H1 (cell line): ENCODE measurements around the gene PAN2. TPM values are rescaled to one million over a fixed set of nuclear protein-coding genes. Genes with fewer than 3 reads are reported as not detected.

Source experiments
- CTCF ChIA-PET: fragments of 300-600 bp; sonication (Branson Sonifier 250); formaldehyde crosslinking; loops from one replicate; lab custom pipeline; 2021; ENCODE audit not compliant: partially characterized antibody; lab: Charles Lee
- POLR2A ChIA-PET: fragments of 300-600 bp; sonication (Branson Sonifier 250); formaldehyde crosslinking; loops from one replicate; lab custom pipeline; 2021; ENCODE audit warnings: inconsistent platforms; ENCODE audit not compliant: partially characterized antibody; lab: Charles Lee
- DNase-seq, 2 experiments: peaks; one replicate each; pipeline versions ENCODE4 v3.0.0 to v3.0.0-alpha.2; 2010 to 2022; ENCODE audit warnings: low spot score in 2 of 2, low read depth in 1 of 2, mixed read lengths in 1 of 2
- FAIRE-seq: peaks from 2 replicates; lab custom pipeline; 2011; peaks lifted over from hg19 to GRCh38; lab: Jason Lieb, UNC
- H2AFZ ChIP-seq: 2 replicates; pipeline ENCODE4 v1.8.1; 2012; ENCODE audit warnings: low read length, inconsistent platforms
- H2AK5ac ChIP-seq: 2 replicates; pipeline ENCODE4 v1.6.1; 2013; ENCODE audit warnings: low read depth, low read length
- H2BK120ac ChIP-seq: replicated peaks from 2 replicates; pipeline ENCODE3; 2013; ENCODE audit warnings: low read depth, low read length, inconsistent platforms
- H2BK12ac ChIP-seq: 2 replicates; pipeline ENCODE4 v1.6.1; 2013; ENCODE audit warnings: low read depth, low read length
- H2BK15ac ChIP-seq: 2 replicates; pipeline ENCODE4 v1.6.1; 2013; ENCODE audit warnings: low read length
- H2BK20ac ChIP-seq: 2 replicates; pipeline ENCODE4 v1.6.1; 2013; ENCODE audit warnings: low read length
- H2BK5ac ChIP-seq: 2 replicates; pipeline ENCODE4 v1.6.1; 2013; ENCODE audit warnings: low read depth, low read length
- H3K14ac ChIP-seq: 2 replicates; pipeline ENCODE4 v1.6.1; 2013; ENCODE audit warnings: inconsistent platforms; ENCODE audit not compliant: insufficient read length
- H3K18ac ChIP-seq: 2 replicates; pipeline ENCODE4 v1.6.1; 2013; ENCODE audit warnings: low read length; ENCODE audit errors: extremely low read depth
- H3K23ac ChIP-seq: 2 replicates; pipeline ENCODE4 v1.6.1; 2013; ENCODE audit warnings: inconsistent platforms; ENCODE audit not compliant: insufficient read length
- H3K23me2 ChIP-seq: 2 replicates; pipeline ENCODE4 v1.6.1; 2013; ENCODE audit warnings: low read depth, low read length
- H3K27ac ChIP-seq: 2 replicates; pipeline ENCODE4 v1.6.1; 2011; ENCODE audit warnings: low read depth, low read length, inconsistent platforms
- H3K27me3 ChIP-seq, 4 experiments: replicated peaks in 1 of 4; 1 replicate in 1 of 4; 2 replicates in 3 of 4; pipeline versions ENCODE4 v1.6.1 to v1.8.1; 2011 to 2013; ENCODE audit warnings: low read length in 3 of 4, mild to moderate bottlenecking in 3 of 4, inconsistent platforms in 2 of 4, mixed read lengths in 2 of 4, moderate library complexity in 1 of 4; ENCODE audit not compliant: control insufficient read depth in 3 of 4, insufficient read depth in 3 of 4; ENCODE audit errors: extremely low read depth in 1 of 4
- H3K36me3 ChIP-seq, 4 experiments: 2 replicates each; pipeline versions ENCODE4 v1.6.1 to v1.8.1; 2011 to 2013; ENCODE audit warnings: mild to moderate bottlenecking in 4 of 4, low read length in 3 of 4, moderate library complexity in 2 of 4, control low read depth in 1 of 4, inconsistent platforms in 1 of 4; ENCODE audit not compliant: insufficient read depth in 4 of 4, control insufficient read depth in 2 of 4
- H3K4ac ChIP-seq: replicated peaks from 2 replicates; pipeline ENCODE3; 2013; ENCODE audit warnings: low read length, low read depth, mixed read lengths, inconsistent platforms; ENCODE audit not compliant: insufficient read length
- H3K4me1 ChIP-seq, 4 experiments: replicated peaks in 1 of 4; 1 replicate in 1 of 4; 2 replicates in 3 of 4; pipeline versions ENCODE4 v1.6.1 to v1.8.1; 2011 to 2013; ENCODE audit warnings: low read length in 3 of 4, inconsistent platforms in 2 of 4, mixed read lengths in 1 of 4; ENCODE audit not compliant: insufficient read depth in 4 of 4, control insufficient read depth in 3 of 4
- H3K4me2 ChIP-seq, 2 experiments: 2 replicates each; pipeline versions ENCODE4 v1.6.1 to v1.8.1; 2011 to 2013; ENCODE audit warnings: low read depth in 2 of 2, low read length in 2 of 2, control low read depth in 1 of 2, inconsistent platforms in 1 of 2, mild to moderate bottlenecking in 1 of 2; ENCODE audit not compliant: insufficient read depth in 1 of 2
- H3K4me3 ChIP-seq, 4 experiments: fragments of 200-600, 300-600 bp in 1 of 4; sonication (generic), shearing (Covaris generic), sonication (Bioruptor Twin) in 1 of 4; 2 replicates each; pipeline versions ENCODE4 v1.5.1 to v1.8.1; 2011 to 2016; ENCODE audit warnings: low read length in 4 of 4, low read depth in 3 of 4, control low read depth in 2 of 4, inconsistent platforms in 2 of 4, mild to moderate bottlenecking in 2 of 4, mixed read lengths in 1 of 4, moderate library complexity in 1 of 4; ENCODE audit not compliant: insufficient read depth in 2 of 4; ENCODE audit errors: extremely low read depth in 1 of 4
- H3K56ac ChIP-seq: replicated peaks from 2 replicates; pipeline ENCODE3; 2013; ENCODE audit warnings: low read depth, mild to moderate bottlenecking, mixed read lengths, low read length, inconsistent platforms; ENCODE audit not compliant: insufficient read length
- H3K79me1 ChIP-seq: 2 replicates; pipeline ENCODE4 v1.6.1; 2013; ENCODE audit warnings: low read depth, low read length, control low read depth
- H3K79me2 ChIP-seq, 2 experiments: 2 replicates each; pipeline versions ENCODE4 v1.6.1 to v1.8.1; 2012 to 2013; ENCODE audit warnings: low read length in 2 of 2, mild to moderate bottlenecking in 2 of 2, inconsistent platforms in 1 of 2; ENCODE audit not compliant: insufficient read depth in 2 of 2, control insufficient read depth in 1 of 2
- H3K9ac ChIP-seq, 4 experiments: replicated peaks in 1 of 4; 1 replicate in 1 of 4; 2 replicates in 3 of 4; pipeline versions ENCODE4 v1.6.1 to v1.8.1; 2011 to 2013; ENCODE audit warnings: low read depth in 3 of 4, low read length in 3 of 4, control low read depth in 2 of 4, mild to moderate bottlenecking in 2 of 4, moderate library complexity in 2 of 4, inconsistent platforms in 1 of 4; ENCODE audit errors: extremely low read depth in 1 of 4
- H3K9me3 ChIP-seq, 2 experiments: 2 replicates each; pipeline versions ENCODE4 v1.6.1 to v1.8.1; 2012 to 2013; ENCODE audit warnings: mild to moderate bottlenecking in 2 of 2, moderate library complexity in 2 of 2, control low read depth in 1 of 2, inconsistent platforms in 1 of 2, low read depth in 1 of 2, low read length in 1 of 2, mixed read lengths in 1 of 2; ENCODE audit not compliant: insufficient read depth in 2 of 2
- H4K20me1 ChIP-seq, 2 experiments: replicated peaks in 1 of 2; 2 replicates each; pipeline versions ENCODE3 to v1.8.1; 2011 to 2013; ENCODE audit warnings: inconsistent platforms in 2 of 2, low read length in 2 of 2, mild to moderate bottlenecking in 1 of 2; ENCODE audit not compliant: insufficient read depth in 2 of 2, control insufficient read depth in 1 of 2
- H4K5ac ChIP-seq: 2 replicates; pipeline ENCODE4 v1.6.1; 2013; ENCODE audit warnings: low read length, low read depth, mixed read lengths, inconsistent platforms; ENCODE audit not compliant: insufficient read length
- H4K8ac ChIP-seq: 2 replicates; pipeline ENCODE4 v1.8.0; 2013; ENCODE audit warnings: mild to moderate bottlenecking, moderate library complexity, low read length, inconsistent platforms; ENCODE audit not compliant: insufficient read depth; ENCODE audit errors: extremely low read depth
- H4K91ac ChIP-seq: replicated peaks from 2 replicates; pipeline ENCODE3; 2013; ENCODE audit warnings: low read length, mixed read lengths, inconsistent platforms; ENCODE audit not compliant: insufficient read length
- CTBP2 ChIP-seq: IDR thresholded peaks from 2 replicates; pipeline ENCODE4 v1.7.0; 2011; ENCODE audit warnings: borderline replicate concordance, mild to moderate bottlenecking, moderate library complexity, mixed read lengths, low read length; ENCODE audit not compliant: insufficient read depth, insufficient read length
- FOSL1 ChIP-seq: IDR thresholded peaks from 2 replicates; pipeline ENCODE4 v1.6.1; 2011; ENCODE audit warnings: mild to moderate bottlenecking, low read depth, low read length, moderate library complexity; ENCODE audit not compliant: insufficient read depth
- KDM4A ChIP-seq: IDR thresholded peaks from one replicate; pipeline ENCODE4 v1.7.1; 2012; ENCODE audit warnings: low read depth, mild to moderate bottlenecking, moderate library complexity, low read length, inconsistent platforms; ENCODE audit not compliant: severe bottlenecking
- KDM5A ChIP-seq: fragments of 200-600 bp; IDR thresholded peaks from 2 replicates; pipeline ENCODE4 v1.7.1; 2012; ENCODE audit warnings: mild to moderate bottlenecking, low read length, inconsistent platforms, mixed read lengths
- NRF1 ChIP-seq: IDR thresholded peaks from 2 replicates; pipeline ENCODE4 v1.6.1; 2011; ENCODE audit warnings: mild to moderate bottlenecking, low read depth, low read length, improper control_type of control experiment
- POLR2A ChIP-seq, 2 experiments: IDR thresholded peaks; 1 replicate in 1 of 2; 2 replicates in 1 of 2; pipeline ENCODE4 v1.6.1; 2011; ENCODE audit warnings: low read depth in 2 of 2, low read length in 2 of 2, mild to moderate bottlenecking in 2 of 2; ENCODE audit errors: control extremely low read depth in 1 of 2
- RAD21 ChIP-seq, 2 experiments: IDR thresholded peaks in 1 of 2; conservative IDR thresholded peaks in 1 of 2; 2 replicates each; pipeline ENCODE4 v1.6.1; 2011; ENCODE audit warnings: low read depth in 2 of 2, low read length in 2 of 2, improper control_type of control experiment in 1 of 2, inconsistent platforms in 1 of 2, mild to moderate bottlenecking in 1 of 2, moderate library complexity in 1 of 2
- RFX5 ChIP-seq: IDR thresholded peaks from 2 replicates; pipeline ENCODE4 v1.6.1; 2011; ENCODE audit warnings: low read depth, low read length, improper control_type of control experiment, borderline replicate concordance
- RNF2 ChIP-seq: fragments of 200-900, 300-1000 bp; sonication (generic); IDR thresholded peaks from 2 replicates; pipeline ENCODE4 v1.7.1; 2016; ENCODE audit warnings: borderline replicate concordance, low read depth, mild to moderate bottlenecking, antibody characterized with exemption, low read length; ENCODE audit not compliant: poor library complexity, severe bottlenecking; ENCODE audit errors: missing control alignments
- SP4 ChIP-seq: IDR thresholded peaks from 2 replicates; pipeline ENCODE4 v1.6.1; 2012; ENCODE audit warnings: low read length, inconsistent platforms
- SUZ12 ChIP-seq: fragments of 200-600 bp; sonication (generic); IDR thresholded peaks from 2 replicates; pipeline ENCODE4 v1.6.1; 2012; ENCODE audit warnings: mild to moderate bottlenecking, inconsistent platforms, low read length, moderate library complexity, mixed read lengths
- USF2 ChIP-seq: IDR thresholded peaks from 2 replicates; pipeline ENCODE4 v1.6.1; 2011; ENCODE audit warnings: low read length, improper control_type of control experiment
- WGBS, 2 experiments: shearing (Covaris generic) in 1 of 2; methylation state at CpG; one replicate each; pipeline versions ENCODE4 v1.1.6 to v1.1.7; 2013 to 2015; ENCODE audit warnings: low lambda C conversion rate in 2 of 2, mixed read lengths in 2 of 2, inconsistent platforms in 1 of 2, low coverage in 1 of 2, missing lambda C conversion rate in 1 of 2; ENCODE audit not compliant: insufficient replicate concordance in 2 of 2, insufficient coverage in 1 of 2, insufficient read length in 1 of 2; ENCODE audit errors: extremely low coverage in 1 of 2, missing lambda C conversion rate in 1 of 2; 5-methylcytosine and 5-hydroxymethylcytosine counted together
- polyA plus RNA-seq, 7 experiments: library from polyadenylated mRNA; depleted of rRNA in 3 of 7; stranded (reverse) in 5 of 7; unstranded in 2 of 7; fragments of >200 nt in 5 of 7; fragments of 200-250 nt in 2 of 7; gene quantifications; 1 replicate in 5 of 7; 2 replicates in 1 of 7; 4 replicates in 1 of 7; pipeline versions ENCODE4 v1.2.1 to v1.2.3, GENCODE V29; 2011 to 2013; ENCODE audit warnings: missing spikeins in 2 of 7, mixed read lengths in 2 of 7
- total RNA-seq: library from RNA; stranded (reverse); fragmentation: NEBNext Ultra II Directional; extraction: Animal tissue kit (Norgen Biotek cat#: 25700); gene quantifications from 2 replicates; pipeline ENCODE4 v1.2.1, GENCODE V29; 2021

PAN2 gene
- total and polyA plus RNA-seq, 2 of the 8 experiments (the other 6 are each of a cell fraction or from before 2014, with no cell fraction given), result 29.6 to 36.7 TPM

- Histone ChIP-seq H2BK5ac (no peak overlapping the region), H3K4me2 (no peak overlapping the region), H3K9ac (no peak overlapping the region), H4K5ac (no peak overlapping the region), H4K20me1 (no peaks in the 10 kb centered on the region), H3K18ac (no peak overlapping the region), H3K4me3 (no peak overlapping the region), H3K23ac (no peak overlapping the region), H3K36me3 (peaks cover 16 to 65% (median 47%) of the 10 kb centered on the region in 4 experiments), H4K8ac (no peak overlapping the region), H2BK120ac (no peak overlapping the region), H2BK15ac (no peak overlapping the region), H3K4me1 (no peaks in the 10 kb centered on the region), H2BK12ac (no peak overlapping the region), H3K4ac (no peak overlapping the region), H3K23me2 (no peaks in the 10 kb centered on the region), H3K56ac (no peak overlapping the region), H2AK5ac (no peak overlapping the region), H3K79me1 (no peaks in the 10 kb centered on the region; the same call in 1 of the 2 replicates), H4K91ac (no peak overlapping the region), H3K27me3 (no peaks in the 10 kb centered on the region), H2AFZ (no peak overlapping the region), H2BK20ac (no peak overlapping the region), H3K27ac (no peak overlapping the region), H3K14ac (no peak overlapping the region), H3K79me2 (no peaks in the 10 kb centered on the region), H3K9me3 (no peaks in the 10 kb centered on the region; a peak in 1 of 4 replicates)
- DNase-seq, result no peak
- no peak for FAIRE-seq
- ChIA-PET CTCF (interaction anchor here (0.5 to 1.8 kb wide), 5 partner anchors 10 to 260 kb away, joined by 3 to 7 read pairs (median 3); partner anchors contain the start of genes IL23A and STAT2), POLR2A (interaction anchor here (1.1 to 4.3 kb wide), 3 partner anchors 10 to 96 kb away, joined by 3 to 20 read pairs (median 6); partner anchors contain the start of genes IL23A and STAT2)
- WGBS, 2 experiments, result 74% methylated on average over 2 of the region's 2 CpGs; no CpG with 5 or more reads in 1 of the 2 experiments
- TF ChIP-seq RNF2, result no peak
- TF ChIP-seq SUZ12, result no peak
- no peak for TF ChIP-seq KDM5A
- no peak for TF ChIP-seq RFX5
- TF ChIP-seq POLR2A (IDR thresholded peaks at IDR 0.05; ENCODE audit: control extremely low read depth in 1 of 2, low read depth in 2 of 2, low read length in 2 of 2), result no peak
- TF ChIP-seq FOSL1, result no peak
- TF ChIP-seq RAD21 (IDR thresholded peaks at IDR 0.05 in 1 of 2, conservative IDR thresholded peaks at IDR 0.05 in 1 of 2; ENCODE audit: low read depth in 2 of 2, low read length in 2 of 2), result no peak
- no peak for TF ChIP-seq SP4
- no peak for TF ChIP-seq NRF1
- TF ChIP-seq USF2, result no peak
- TF ChIP-seq KDM4A, result no peak
- TF ChIP-seq CTBP2, result no peak
Observed at GRCh38 chr12:56350662-56351061, 16.9 kb upstream of the PAN2 start.
